ENCODE data around the gene KLHL34. TPM values are rescaled to one million over a fixed set of nuclear protein-coding genes. Genes with fewer than 3 reads are reported as not detected.

Gene KLHL34
- total RNA-seq, 4 donors from 2014 or later: 0.17 TPM; not detected in 3

DNA sequence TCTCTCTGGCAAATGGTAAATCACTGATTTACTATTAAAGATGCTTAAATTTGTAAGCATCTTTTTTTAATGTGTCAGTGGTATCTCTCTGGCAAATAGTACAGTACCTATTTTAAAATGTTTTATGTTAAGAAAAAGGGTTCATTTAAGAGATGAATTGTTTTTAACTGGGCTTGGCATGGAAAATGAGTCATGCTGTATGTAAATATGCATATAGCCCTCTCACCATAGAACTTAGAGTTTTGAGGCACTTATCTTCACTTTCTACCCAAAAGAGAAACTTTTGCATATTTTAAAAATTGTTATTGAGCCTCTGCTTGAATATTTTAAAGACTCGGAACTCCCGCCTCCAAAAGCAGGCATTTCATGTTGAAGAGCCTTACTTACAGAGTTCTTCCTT, 37.9 kb downstream of the KLHL34 start:
- TF ChIP-seq, protein P1, sequence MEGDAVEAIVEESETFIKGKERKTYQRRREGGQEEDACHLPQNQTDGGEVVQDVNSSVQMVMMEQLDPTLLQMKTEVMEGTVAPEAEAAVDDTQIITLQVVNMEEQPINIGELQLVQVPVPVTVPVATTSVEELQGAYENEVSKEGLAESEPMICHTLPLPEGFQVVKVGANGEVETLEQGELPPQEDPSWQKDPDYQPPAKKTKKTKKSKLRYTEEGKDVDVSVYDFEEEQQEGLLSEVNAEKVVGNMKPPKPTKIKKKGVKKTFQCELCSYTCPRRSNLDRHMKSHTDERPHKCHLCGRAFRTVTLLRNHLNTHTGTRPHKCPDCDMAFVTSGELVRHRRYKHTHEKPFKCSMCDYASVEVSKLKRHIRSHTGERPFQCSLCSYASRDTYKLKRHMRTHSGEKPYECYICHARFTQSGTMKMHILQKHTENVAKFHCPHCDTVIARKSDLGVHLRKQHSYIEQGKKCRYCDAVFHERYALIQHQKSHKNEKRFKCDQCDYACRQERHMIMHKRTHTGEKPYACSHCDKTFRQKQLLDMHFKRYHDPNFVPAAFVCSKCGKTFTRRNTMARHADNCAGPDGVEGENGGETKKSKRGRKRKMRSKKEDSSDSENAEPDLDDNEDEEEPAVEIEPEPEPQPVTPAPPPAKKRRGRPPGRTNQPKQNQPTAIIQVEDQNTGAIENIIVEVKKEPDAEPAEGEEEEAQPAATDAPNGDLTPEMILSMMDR (IDR thresholded peaks at IDR 0.05; ENCODE audit: low read depth): no peak

DNA sequence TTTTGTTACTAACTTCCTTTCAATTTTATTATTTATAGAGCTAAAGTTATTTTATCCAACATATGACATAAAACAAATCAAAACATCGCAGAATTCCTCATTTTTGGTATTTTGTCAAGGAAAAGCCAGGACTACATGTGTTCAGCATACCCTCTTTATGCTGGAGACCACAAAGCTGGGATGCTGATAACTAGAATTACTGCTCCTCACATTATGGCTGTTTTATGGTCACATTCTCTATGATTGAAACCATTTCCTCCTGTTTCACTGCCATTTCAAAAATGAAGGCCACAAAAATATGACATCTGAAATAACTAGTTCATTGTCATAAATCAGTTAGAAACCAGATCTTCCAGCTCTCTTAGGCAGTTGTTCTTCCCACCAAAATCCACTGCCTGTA, 41.7 kb downstream of the KLHL34 start:
- TF ChIP-seq, protein P1 (IDR thresholded peaks at IDR 0.05; ENCODE audit: low read depth): no peak

DNA sequence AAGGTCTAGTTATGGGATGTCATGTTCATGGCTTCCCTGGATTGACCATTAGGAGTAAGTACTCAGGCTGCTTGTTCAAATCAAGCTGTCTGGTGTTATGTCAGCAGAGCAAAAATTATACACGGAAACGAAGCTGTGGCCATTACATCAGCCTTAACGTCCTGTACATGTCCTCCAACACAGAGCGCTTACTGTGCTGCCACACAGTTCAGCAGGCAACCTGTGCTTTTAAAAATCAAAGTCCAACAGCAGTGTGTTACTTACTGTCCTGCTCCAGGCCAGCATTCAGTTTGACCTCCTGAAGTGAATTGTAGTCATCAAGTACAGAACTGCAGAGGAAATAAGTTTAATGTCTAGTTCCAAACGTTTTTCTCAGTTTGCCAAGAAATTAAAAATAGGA, 46.0 kb downstream of the KLHL34 start:
- TF ChIP-seq, protein P1 (IDR thresholded peaks at IDR 0.05; ENCODE audit: low read depth): no peak

DNA sequence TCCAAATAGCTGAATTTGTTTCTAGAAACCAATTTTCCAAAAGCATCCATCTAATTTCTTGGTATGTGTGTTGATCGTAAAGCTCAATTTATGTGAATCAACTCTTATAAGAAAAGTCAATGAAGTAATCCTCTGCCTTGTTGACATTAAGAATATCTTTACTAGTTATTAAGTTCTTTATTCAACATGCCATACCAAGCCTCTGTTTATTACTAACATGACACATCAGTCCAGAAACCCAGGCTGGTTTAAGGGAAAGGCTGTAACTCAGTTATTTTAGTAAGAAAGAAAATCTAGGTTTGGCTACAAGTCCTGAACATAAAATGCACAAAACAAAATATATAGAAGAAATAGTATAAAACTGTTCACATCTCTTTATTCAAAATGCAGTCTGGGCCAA, 48.0 kb downstream of the KLHL34 start:
- TF ChIP-seq, protein P1 (IDR thresholded peaks at IDR 0.05; ENCODE audit: low read depth): no peak

DNA sequence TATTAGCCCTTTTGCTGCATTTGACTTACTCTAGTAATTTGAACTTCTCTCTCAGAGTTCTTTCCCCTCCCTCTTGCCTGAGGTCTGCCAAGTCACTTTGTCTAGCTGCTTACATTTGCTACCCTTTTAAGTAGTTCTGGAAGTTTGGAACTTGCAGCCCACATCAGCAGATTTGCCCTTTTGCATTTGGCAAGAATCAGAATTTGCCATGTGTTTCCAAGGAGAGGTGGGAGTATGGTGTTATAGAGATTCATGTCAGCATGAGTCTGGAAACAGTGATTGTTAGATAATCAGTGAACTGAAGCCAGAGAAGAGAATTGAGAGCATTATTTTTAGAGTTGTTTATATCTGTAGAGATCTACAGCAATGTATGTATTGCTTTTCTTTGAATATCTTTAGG, 52.1 kb downstream of the KLHL34 start:
- TF ChIP-seq, protein P1 (IDR thresholded peaks at IDR 0.05; ENCODE audit: low read depth): no peak

Other genes with a start within 250 kb of the KLHL34 start
- gene SMPX, start 99.8 kb upstream of the KLHL34 start, total RNA-seq: not detected
- 10 to 100 TPM in 3 of 4 donors, 1 to 10 TPM in 1; 8.5 to 12.2 (median 10.4) TPM for gene MBTPS2, start 181.3 kb upstream of the KLHL34 start, total RNA-seq
- 1 to 10 TPM; 2.3 to 3.7 (median 2.7) TPM for gene YY2, start 197.7 kb upstream of the KLHL34 start, total RNA-seq